Measurements from ENCODE around the gene GOLGA6L10.
"Not testable (repeated sequence)": the region's sequence is repeated elsewhere in the genome, so short reads cannot be mapped to it uniquely, and the experiment has no call there.

Gene GOLGA6L10

DNA sequence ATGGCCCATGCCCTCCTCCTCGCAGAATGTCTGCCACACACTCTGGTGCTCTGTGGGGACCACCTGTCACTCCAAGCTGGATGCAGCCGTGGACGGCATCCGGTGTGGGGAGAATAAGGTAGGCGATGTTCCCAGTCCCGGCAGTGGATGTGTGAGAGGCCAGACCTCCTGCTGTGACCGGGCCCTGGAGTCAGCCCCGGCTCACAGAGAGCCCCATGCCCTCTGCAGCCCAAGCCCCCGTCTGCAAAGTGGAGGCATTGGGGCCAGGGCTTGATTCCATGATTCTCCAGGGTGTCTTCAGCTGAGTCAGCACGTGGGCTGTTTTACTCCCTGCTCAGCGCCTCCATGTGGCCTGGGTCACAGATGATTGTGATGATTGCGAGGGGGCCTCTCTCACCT is 32.2 kb downstream of the GOLGA6L10 start:
- no peak for DNase-seq

GRCh38 chr15:82316247-82317090 is 32.8 kb downstream of the GOLGA6L10 start:
- not testable (repeated sequence) for DNase-seq

GRCh38 chr15:82315519-82316246 is 33.6 kb downstream of the GOLGA6L10 start:
- DNase-seq = no peak

DNA sequence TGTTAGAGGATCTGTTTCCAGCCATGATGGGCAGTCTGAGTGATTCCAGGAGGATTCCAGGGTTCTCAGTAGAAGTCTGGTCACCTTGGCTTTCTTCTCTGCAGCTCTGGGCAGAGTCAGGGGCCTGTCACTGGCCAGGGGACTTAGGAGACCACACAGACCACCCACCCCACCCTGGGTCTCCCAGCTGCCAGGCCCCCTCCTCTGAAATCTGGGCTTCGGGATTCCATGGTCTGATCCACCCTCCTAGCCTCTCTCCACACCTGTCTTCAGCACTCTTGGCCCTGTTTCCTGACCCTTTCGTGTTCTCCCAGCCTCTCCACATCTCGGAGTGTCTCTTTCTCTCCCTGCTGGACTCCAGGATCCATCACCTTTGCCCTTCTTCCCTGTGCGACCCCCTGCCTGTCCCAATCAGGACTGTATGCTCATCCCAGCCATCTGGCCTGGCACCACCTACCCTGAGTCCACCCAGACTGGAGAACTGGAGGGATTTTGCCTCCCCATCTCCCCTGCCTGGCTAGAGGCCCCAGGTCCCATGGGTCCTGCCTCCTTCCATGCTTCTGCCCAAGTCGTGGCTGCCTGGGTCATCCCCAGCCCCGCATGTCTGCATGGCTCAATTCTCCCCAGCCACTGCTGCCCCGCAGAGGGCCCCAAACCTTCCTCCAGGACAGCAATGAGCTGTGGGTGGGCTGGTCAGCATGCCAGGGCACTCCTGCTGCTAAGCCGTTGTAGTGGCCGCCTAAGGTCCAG is 34.3 kb downstream of the GOLGA6L10 start:
- DNase-seq = no peak

GRCh38 chr15:82313951-82314768 is 35.1 kb downstream of the GOLGA6L10 start:
- not testable (repeated sequence) for DNase-seq

GRCh38 chr15:82313446-82313845 is 35.8 kb downstream of the GOLGA6L10 start:
- DNase-seq = no peak

- no peak for DNase-seq
Measured at GRCh38 chr15:82312586-82313349, 36.5 kb downstream of the GOLGA6L10 start.

DNA sequence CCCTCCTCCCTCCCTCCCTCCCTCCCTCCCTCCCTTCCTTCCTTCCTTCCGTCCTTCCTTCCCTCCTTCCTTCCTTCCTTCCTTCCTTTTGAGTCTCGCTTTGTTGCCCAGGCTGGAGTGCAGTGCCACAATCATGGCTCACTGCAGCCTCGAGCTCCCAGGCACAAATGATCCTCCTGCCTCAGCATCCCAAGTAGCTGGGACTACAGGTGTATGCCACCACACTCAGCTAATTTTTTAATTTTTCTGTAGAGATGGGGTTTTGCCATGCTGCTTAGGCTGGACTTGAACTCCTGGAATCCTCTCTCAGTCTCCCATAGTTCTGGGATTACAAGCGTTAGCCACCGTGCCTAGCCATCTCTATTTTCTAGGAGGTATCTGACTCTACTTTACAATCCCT is 38.0 kb downstream of the GOLGA6L10 start:
- DNase-seq = not testable (repeated sequence)

GRCh38 chr15:82309802-82310201 is 39.5 kb downstream of the GOLGA6L10 start:
- no peak for DNase-seq

DNA sequence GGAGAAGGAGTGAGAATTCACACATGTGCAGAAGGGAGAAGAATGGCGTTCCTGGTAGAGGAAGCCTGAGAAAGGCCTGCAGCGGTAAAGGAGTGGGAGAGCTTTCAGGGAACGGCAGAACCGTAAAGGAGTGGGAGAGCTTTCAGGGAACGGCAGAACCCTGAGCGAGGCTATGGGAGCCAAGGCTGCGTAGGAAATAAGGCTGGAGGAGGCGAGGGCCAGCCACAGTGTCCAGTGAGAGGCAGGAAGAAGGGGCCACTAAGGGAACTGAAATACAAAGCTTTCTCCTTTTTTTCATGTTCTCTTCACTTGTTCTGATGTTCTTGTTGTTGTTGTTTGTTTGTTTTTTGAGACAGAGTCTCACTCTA is 41.6 kb downstream of the GOLGA6L10 start:
- no peak for DNase-seq

DNA sequence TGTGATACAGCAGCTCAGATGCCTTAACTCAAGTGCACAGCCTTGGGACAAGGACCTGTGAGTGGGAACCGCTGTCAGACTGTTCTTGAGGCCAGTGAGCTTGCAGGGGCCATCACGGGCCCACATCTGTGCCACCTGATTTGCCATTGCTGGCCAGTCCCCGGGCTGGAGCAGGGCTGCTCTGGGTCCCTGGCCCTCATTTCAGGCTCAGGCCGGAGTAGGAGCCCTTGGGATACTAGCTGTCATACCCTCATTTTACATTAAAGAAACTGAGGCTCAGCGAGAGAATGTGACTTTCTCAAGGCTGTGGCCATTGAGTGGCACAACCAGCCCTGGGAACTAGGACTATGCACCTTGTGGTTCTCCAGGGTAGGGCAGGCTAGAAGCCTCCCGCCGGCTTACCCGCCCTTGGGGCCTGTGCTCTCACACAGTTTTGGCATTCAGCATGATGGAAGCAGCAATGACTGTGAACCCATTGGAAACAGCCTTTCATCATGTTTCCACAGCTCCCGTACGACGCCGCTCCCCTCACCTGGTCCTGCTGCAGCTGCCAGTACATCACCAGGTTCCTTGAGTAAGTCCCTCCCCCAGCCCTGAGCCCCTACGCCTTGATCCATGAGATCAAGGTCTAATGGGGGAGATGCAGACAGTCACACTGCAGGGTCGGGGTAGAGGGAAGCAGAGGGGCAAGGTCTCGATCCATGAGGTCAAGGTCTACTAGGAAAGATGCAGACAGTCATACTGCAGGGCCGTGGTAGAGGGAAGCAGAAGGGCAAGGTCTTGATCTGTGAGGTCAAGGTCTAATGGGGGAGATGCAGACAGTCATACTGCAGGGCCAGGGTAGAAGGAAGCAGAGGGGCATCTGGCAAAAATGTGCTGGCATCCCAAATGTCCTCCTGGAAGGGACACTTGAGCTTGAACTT is 42.2 kb downstream of the GOLGA6L10 start:
- DNase-seq = no peak

DNA sequence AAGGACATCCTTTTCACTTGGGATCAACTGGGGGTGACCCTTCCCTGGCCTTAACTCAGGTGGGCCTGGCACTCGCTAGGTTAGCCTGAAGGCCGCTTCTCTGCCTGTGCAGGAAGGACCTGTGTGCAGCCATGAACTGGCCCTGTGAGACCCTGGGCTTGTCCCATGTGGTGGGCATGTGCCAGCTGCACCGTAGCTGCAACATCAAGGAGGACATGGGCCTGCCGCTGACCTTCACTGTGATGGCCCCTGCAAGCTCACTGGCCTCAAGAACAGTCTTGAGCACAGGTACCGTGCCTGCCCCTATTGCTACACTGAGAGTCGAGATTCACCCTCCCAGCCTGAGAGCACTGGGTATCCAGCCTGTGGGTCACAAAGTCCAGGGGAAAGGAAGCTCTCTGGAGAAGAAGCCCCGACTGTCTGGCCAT is 43.6 kb downstream of the GOLGA6L10 start:
- DNase-seq = no peak

GRCh38 chr15:82304778-82305090 is 44.5 kb downstream of the GOLGA6L10 start:
- no peak for DNase-seq

DNA sequence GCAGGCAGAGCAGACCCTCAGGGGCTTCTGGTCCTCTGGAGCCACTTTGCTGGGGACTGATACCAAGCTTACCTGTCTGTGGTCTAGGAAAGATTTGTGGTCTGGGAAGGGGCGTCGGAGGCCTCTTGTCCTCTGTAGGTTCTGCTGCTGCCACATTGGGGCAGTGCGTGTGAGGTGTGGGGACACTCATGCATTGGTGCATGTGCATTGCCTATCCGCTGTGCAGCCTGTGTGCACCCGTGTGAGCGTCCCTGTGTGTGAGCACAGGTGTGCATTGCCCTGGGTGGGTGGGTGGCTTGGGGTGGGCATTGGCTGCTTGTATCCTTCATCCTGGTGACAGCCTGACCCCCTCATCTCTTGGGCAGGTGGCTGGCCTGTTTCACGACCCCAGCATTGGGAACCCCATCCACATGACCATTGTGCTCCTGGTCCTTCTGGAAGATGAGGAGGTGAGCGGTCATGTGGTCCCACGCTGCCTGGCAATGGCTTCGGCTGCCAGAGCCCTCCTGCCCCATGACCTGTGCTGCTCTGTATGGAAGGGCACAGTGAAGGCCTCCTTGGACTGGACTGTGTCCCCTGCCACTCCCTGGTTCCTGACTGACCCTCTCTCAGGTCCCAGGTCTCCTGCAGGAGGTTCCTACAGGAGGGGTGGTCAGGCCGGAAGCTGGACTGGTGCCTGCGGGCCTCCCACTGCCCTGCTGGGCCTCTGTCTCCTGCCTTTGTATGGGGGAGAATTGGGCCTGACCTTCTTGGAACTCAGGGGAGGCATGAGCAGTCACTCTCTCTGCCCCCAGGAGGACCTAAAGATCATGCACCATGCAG is 45.1 kb downstream of the GOLGA6L10 start:
- DNase-seq = no peak

- no peak for DNase-seq
Measured at GRCh38 chr15:82301296-82302016, 47.8 kb downstream of the GOLGA6L10 start.

DNA sequence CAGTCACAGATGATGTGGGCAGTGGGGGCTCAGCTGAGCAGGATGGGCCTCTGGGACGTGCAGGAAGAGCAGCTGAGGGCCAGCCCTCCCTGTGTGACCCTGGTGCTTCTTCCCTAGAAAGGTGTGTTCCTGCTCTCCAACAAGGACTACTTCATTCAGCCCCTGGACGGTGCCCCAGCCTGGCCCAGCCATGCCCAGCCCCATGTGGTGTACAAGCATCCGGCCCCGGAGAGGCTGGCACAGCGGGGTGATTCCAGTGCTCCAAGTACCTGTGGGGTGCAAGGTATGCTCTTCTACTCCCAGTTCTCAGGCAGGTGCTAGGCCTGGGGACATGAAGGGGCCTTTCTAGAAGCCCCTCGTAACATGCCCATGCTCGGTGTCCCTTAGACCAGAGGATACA is 48.4 kb downstream of the GOLGA6L10 start:
- DNase-seq = no peak

DNA sequence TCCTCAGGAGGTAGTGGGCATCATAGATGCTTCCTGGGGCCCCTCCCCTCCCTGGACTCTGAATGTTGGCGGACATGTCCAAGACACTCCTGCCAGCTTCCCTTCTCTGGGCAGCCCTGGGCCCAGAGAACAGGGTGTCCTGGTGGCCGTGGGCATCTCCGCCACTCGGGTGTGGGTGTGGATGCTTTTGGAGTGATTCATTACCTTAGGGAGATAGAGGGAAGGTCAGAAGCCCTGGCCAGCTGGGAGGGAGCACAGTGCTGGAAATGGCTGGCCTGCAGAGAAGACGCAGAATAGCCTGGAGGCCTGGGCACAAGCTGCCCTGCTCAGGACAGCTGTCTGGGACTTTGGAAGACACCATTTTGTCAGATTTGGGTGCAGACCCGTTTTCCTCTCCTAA is 48.9 kb downstream of the GOLGA6L10 start:
- not testable (repeated sequence) for DNase-seq

GRCh38 chr15:82299511-82299914 is 49.8 kb downstream of the GOLGA6L10 start:
- DNase-seq = not testable (repeated sequence)

- DNase-seq = peak; percentile 11 to 73 (median 55)
Measured at GRCh38 chr15:82298520-82298919, 50.8 kb downstream of the GOLGA6L10 start.
